ENCODE results near the gene ARID3C. TPM values are rescaled to one million over a fixed set of nuclear protein-coding genes. Genes with fewer than 3 reads are reported as not detected.

The ARID3C gene
- total RNA-seq, 1 donor from 2014 or later: not detected

- no peaks in the 10 kb centered on the region for H3K9me3 ChIP-seq
- ATAC-seq: no peak
- intact Hi-C loops (cut with DNase I): no loop called here
- no peak overlapping the region for H3K4me3 ChIP-seq
- H3K27me3 ChIP-seq (ENCODE audit: low read depth): peaks cover 6% of the 10 kb centered on the region
- H3K4me1 ChIP-seq: peaks cover 30% of the 10 kb centered on the region
- peaks cover 6% of the 10 kb centered on the region for H3K36me3 ChIP-seq
- TF ChIP-seq CTCF (IDR thresholded peaks at IDR 0.05): no peak
- no peak overlapping the region for H3K27ac ChIP-seq
- no peak for DNase-seq
Measured at GRCh38 chr9:34635556-34635955, 6.7 kb upstream of the ARID3C start.

GRCh38 chr9:34634551-34635248 lies 5.8 kb upstream of the ARID3C start:
- Histone ChIP-seq H3K27ac (no peak overlapping the region), H3K9me3 (no peaks in the 10 kb centered on the region), H3K4me1 (peaks cover 30% of the 10 kb centered on the region), H3K4me3 (no peak overlapping the region), H3K36me3 (peaks cover 6% of the 10 kb centered on the region), H3K27me3 (ENCODE audit: low read depth) (peaks cover 14% of the 10 kb centered on the region)
- no peak for TF ChIP-seq CTCF (IDR thresholded peaks at IDR 0.05)
- intact Hi-C loops (cut with DNase I): no loop called here
- ATAC-seq (no peak), DNase-seq (no peak)

GRCh38 chr9:34633851-34634550 lies 5.1 kb upstream of the ARID3C start:
- TF ChIP-seq CTCF (IDR thresholded peaks at IDR 0.05): peak; percentile 85
- intact Hi-C loops (cut with DNase I): no loop called here
- H3K36me3 ChIP-seq: peaks cover 6% of the 10 kb centered on the region
- no peak overlapping the region for H3K27ac ChIP-seq
- DNase-seq (no peak), ATAC-seq (peak; percentile 28 to 54)
- H3K9me3 ChIP-seq: no peaks in the 10 kb centered on the region
- H3K27me3 ChIP-seq (ENCODE audit: low read depth): peaks cover 21% of the 10 kb centered on the region
- H3K4me1 ChIP-seq: peaks cover 34% of the 10 kb centered on the region
- H3K4me3 ChIP-seq: no peak overlapping the region

GRCh38 chr9:34633166-34633565 lies 4.3 kb upstream of the ARID3C start:
- intact Hi-C loops (cut with DNase I): no loop called here
- H3K9me3 ChIP-seq: no peaks in the 10 kb centered on the region
- peaks cover 28% of the 10 kb centered on the region for H3K27me3 ChIP-seq (ENCODE audit: low read depth)
- no peak for TF ChIP-seq CTCF (IDR thresholded peaks at IDR 0.05)
- H3K4me3 ChIP-seq: no peak overlapping the region
- peaks cover 6% of the 10 kb centered on the region for H3K36me3 ChIP-seq
- DNase-seq: no peak
- peaks cover 32% of the 10 kb centered on the region for H3K4me1 ChIP-seq
- no peak overlapping the region for H3K27ac ChIP-seq
- no peak for ATAC-seq

GRCh38 chr9:34630402-34631154 lies 1.7 kb upstream of the ARID3C start:
- peaks cover 12% of the 10 kb centered on the region for H3K4me1 ChIP-seq
- no peak for TF ChIP-seq CTCF (IDR thresholded peaks at IDR 0.05)
- intact Hi-C loops (cut with DNase I): no loop called here
- H3K27ac ChIP-seq: no peak overlapping the region
- no peak for DNase-seq
- no peak for ATAC-seq
- peaks cover 54% of the 10 kb centered on the region for H3K27me3 ChIP-seq (ENCODE audit: low read depth)
- no peak overlapping the region for H3K4me3 ChIP-seq
- H3K9me3 ChIP-seq: no peaks in the 10 kb centered on the region
- H3K36me3 ChIP-seq: peaks cover 4% of the 10 kb centered on the region
